PC-9 (cell line): ENCODE data around the gene SLC44A4. TPM values are rescaled to one million over a fixed set of nuclear protein-coding genes. Genes with fewer than 3 reads are reported as not detected.
"Not testable (repeated sequence)": the region's sequence is repeated elsewhere in the genome, so short reads cannot be mapped to it uniquely, and the experiment has no call there.

ENCODE experiments used
- BruUV-seq: library from RNA; stranded (reverse); fragments of 400-500 nt; replicated peaks from 2 replicates; lab custom pipeline; 2021; lab: Mats Ljungman, UMichigan
- CTCF ChIA-PET: fragments of 300-600 bp; sonication (Branson Sonifier 250); formaldehyde crosslinking; loops from one replicate; lab custom pipeline; 2022; ENCODE audit warnings: antibody characterized with exemption; lab: Charles Lee
- POLR2A ChIA-PET: fragments of 300-600 bp; sonication (Branson Sonifier 250); formaldehyde crosslinking; loops from one replicate; lab custom pipeline; 2022; ENCODE audit warnings: antibody characterized with exemption; ENCODE audit not compliant: unreplicated experiment; lab: Charles Lee
- DNase-seq, 2 experiments: peaks; one replicate each; pipeline versions ENCODE4 v3.0.0 to v3.0.0-alpha.2; 2015 to 2022; ENCODE audit warnings: mixed read lengths in 1 of 2
- H2AFZ ChIP-seq: fragments of 200-600 bp; sonication (generic); 2 replicates; pipeline ENCODE4 v1.8.1; 2017; ENCODE audit warnings: antibody characterized with exemption
- H3F3A ChIP-seq: fragments of 200-600 bp; sonication (generic); 2 replicates; pipeline ENCODE4 v1.8.1; 2017; ENCODE audit warnings: antibody characterized with exemption, mild to moderate bottlenecking, low read depth; ENCODE audit not compliant: insufficient read depth
- H3K27ac ChIP-seq: fragments of 200-600 bp; sonication (generic); 2 replicates; pipeline ENCODE4 v1.6.1; 2016; ENCODE audit warnings: mixed run types
- H3K27me3 ChIP-seq: fragments of 200-600 bp; sonication (generic); 2 replicates; pipeline ENCODE4 v1.6.1; 2016; ENCODE audit warnings: low read depth, mixed run types; ENCODE audit not compliant: insufficient read depth
- H3K36me3 ChIP-seq: fragments of 200-600 bp; sonication (generic); 2 replicates; pipeline ENCODE4 v1.6.1; 2016; ENCODE audit warnings: low read depth, mixed run types
- H3K4me1 ChIP-seq: fragments of 200-600 bp; sonication (generic); replicated peaks from 2 replicates; pipeline ENCODE4 v1.6.1; 2016; ENCODE audit warnings: mixed run types; ENCODE audit not compliant: insufficient read depth
- H3K4me2 ChIP-seq: fragments of 200-600 bp; sonication (generic); 2 replicates; pipeline ENCODE4 v1.6.1; 2017; ENCODE audit warnings: mixed run types
- H3K4me3 ChIP-seq: fragments of 200-600 bp; sonication (generic); 2 replicates; pipeline ENCODE4 v1.6.1; 2016; ENCODE audit warnings: mixed run types
- H3K79me2 ChIP-seq: fragments of 200-600 bp; sonication (generic); 2 replicates; pipeline ENCODE4 v1.6.1; 2017; ENCODE audit warnings: low read depth, mixed run types
- H3K9me2 ChIP-seq: fragments of 200-600 bp; sonication (generic); 2 replicates; pipeline ENCODE4 v1.8.1; 2017; ENCODE audit warnings: mild to moderate bottlenecking; ENCODE audit not compliant: insufficient read depth
- H3K9me3 ChIP-seq: fragments of 200-600 bp; sonication (generic); 2 replicates; pipeline ENCODE4 v1.8.1; 2016; ENCODE audit warnings: low read depth; ENCODE audit not compliant: insufficient read depth
- H4K20me1 ChIP-seq: fragments of 200-600 bp; sonication (generic); 2 replicates; pipeline ENCODE4 v1.8.1; 2017; ENCODE audit not compliant: insufficient read depth
- CTCF ChIP-seq: fragments of 200-600 bp; sonication (generic); conservative IDR thresholded peaks from 2 replicates; pipeline ENCODE4 v1.6.1; 2017; ENCODE audit warnings: mixed run types, antibody characterized with exemption, mild to moderate bottlenecking, moderate library complexity
- EZH2 ChIP-seq: fragments of 200-600 bp; sonication (generic); IDR thresholded peaks from 2 replicates; pipeline ENCODE4 v1.8.0; 2017; ENCODE audit warnings: antibody characterized with exemption, low read depth
- intact Hi-C: fragments of 100-400 bp; cut with micrococcal nuclease; formaldehyde crosslinking; loops from one replicate; pipeline ENCODE4 v1.10.0; 2022; ENCODE audit not compliant: unreplicated experiment
- total RNA-seq: library from RNA; stranded (reverse); gene quantifications from 2 replicates; pipeline ENCODE4 v1.2.3, GENCODE V29; 2021

SLC44A4 gene
- total RNA-seq, 1 experiment from 2014 or later = 44.4 TPM

- POLR2A ChIA-PET = interaction anchor here (0.5 to 2.4 kb wide), 12 partner anchors 11 to 166 kb away, joined by 3 to 40 read pairs (median 6); partner anchors contain the start of genes C6orf47, EHMT2, HSPA1A and HSPA1L
- no TSS peak for BruUV-seq
These were observed 52.0 kb downstream of the SLC44A4 start for GRCh38 chr6:31826793-31827285.

DNA sequence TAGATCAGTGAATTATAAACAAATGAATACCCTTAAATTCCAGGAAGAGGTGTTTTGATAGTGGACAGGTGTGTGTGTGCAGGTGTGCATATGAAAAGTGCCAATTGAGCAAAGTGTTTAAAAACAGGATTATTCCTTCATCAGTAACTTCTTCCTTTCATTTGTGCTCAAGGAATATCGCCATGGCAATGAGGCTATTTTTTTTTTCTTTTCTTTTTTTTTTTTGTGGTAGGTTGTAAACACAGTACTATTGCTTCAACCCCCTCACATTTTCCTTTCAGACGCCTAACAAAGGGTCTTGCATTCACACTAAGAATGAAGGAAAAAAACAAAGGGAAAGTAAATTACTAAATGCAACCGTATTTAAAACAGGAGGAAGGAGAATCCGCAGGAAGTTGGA lies 53.2 kb downstream of the SLC44A4 start:
- peak overlapping the region; percentile 69 for H3K4me3 ChIP-seq
- TF ChIP-seq CTCF = no peak
- no peak for TF ChIP-seq EZH2
- POLR2A ChIA-PET = interaction anchor here (0.6 kb wide), 1 partner anchor 39 kb away, joined by 3 read pairs; no protein-coding TSS in a partner anchor

More at GRCh38 chr6:31826793-31827285, 52.0 kb downstream of the SLC44A4 start:
- intact Hi-C loops = loop anchor here (1.0 to 10.0 kb wide), 4 partner anchors 31 to 1148 kb away; partner anchors contain the start of genes ATP6V1G2, DDX39B and NFKBIL1
- Histone ChIP-seq H3K79me2 (peaks cover 53% of the 10 kb centered on the region), H2AFZ (peak overlapping the region; percentile 50), H4K20me1 (peaks cover 23% of the 10 kb centered on the region), H3K36me3 (no peaks in the 10 kb centered on the region), H3K9me2 (no peaks in the 10 kb centered on the region), H3K4me1 (peaks cover 52% of the 10 kb centered on the region), H3K9me3 (no peaks in the 10 kb centered on the region), H3K4me3 (peak overlapping the region; percentile 69), H3K27me3 (no peaks in the 10 kb centered on the region), H3K4me2 (peak overlapping the region; percentile 98), H3K27ac (peak overlapping the region; percentile 98), H3F3A (peaks cover 61% of the 10 kb centered on the region)
- TF ChIP-seq CTCF (no peak), EZH2 (no peak)
- DNase-seq = peak in 1 of 2 experiments; percentile 87
- CTCF ChIA-PET = interaction anchor here (0.6 kb wide), 1 partner anchor 144 kb away, joined by 8 read pairs; no protein-coding TSS in a partner anchor

DNA sequence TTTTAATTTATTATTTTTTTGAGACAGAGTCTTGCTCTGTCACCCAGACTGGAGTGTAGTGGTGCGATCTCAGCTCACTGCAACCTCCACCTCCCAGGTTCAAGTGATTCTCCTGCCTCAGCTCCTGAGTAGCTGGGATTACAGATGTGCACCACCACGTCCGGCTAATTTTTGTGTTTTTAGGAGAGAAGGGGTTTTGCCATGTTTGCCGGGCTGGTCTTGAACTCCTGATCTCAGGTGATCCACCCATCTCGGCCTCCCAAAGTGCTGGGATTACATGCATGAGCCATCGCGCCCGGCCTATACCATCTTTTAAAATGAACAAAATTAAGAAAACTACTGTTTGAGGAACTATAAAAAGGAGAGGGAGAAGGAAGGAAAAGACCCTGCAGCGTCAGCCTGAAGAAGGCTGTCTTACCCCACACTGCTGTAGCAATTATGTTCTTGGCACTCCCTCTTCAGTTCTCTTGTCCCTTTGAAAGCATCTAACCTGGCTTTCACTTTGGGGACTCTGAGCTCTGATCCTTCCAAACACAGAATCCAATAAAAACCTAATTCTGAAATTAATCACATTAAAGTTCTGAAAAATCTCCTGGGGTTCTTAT lies 55.1 kb downstream of the SLC44A4 start:
- Histone ChIP-seq H3K4me1 (peaks cover 72% of the 10 kb centered on the region), H3K4me2 (peak overlapping the region; percentile 98), H3K79me2 (peaks cover 57% of the 10 kb centered on the region), H3K27ac (peak overlapping the region; percentile 98), H3F3A (peaks cover 82% of the 10 kb centered on the region)
- DNase-seq, H3K4me3 ChIP-seq, H3K9me2 ChIP-seq, H3K36me3 ChIP-seq, H2AFZ ChIP-seq, CTCF ChIA-PET, BruUV-seq, POLR2A ChIA-PET, H3K27me3 ChIP-seq, H3K9me3 ChIP-seq, H4K20me1 ChIP-seq: not testable (repeated sequence)
- intact Hi-C loops = loop anchor here (10.0 kb wide), 2 partner anchors 279 to 1151 kb away; partner anchors contain the start of genes ATP6V1G2, DDX39B and NFKBIL1

More for the DNA sequence above, 53.2 kb downstream of the SLC44A4 start:
- intact Hi-C loops = loop anchor here (10.0 kb wide), 2 partner anchors 281 to 1149 kb away; partner anchors contain the start of genes ATP6V1G2, DDX39B and NFKBIL1
- no TSS peak for BruUV-seq
- Histone ChIP-seq H3K9me2 (no peaks in the 10 kb centered on the region), H3F3A (peaks cover 63% of the 10 kb centered on the region), H4K20me1 (peaks cover 10% of the 10 kb centered on the region), H3K79me2 (peaks cover 51% of the 10 kb centered on the region), H3K36me3 (no peaks in the 10 kb centered on the region), H3K27me3 (no peaks in the 10 kb centered on the region), H3K4me2 (peak overlapping the region; percentile 98), H3K9me3 (no peaks in the 10 kb centered on the region), H2AFZ (peak overlapping the region; percentile 65; the same call in 1 of the 2 replicates), H3K4me1 (peaks cover 58% of the 10 kb centered on the region), H3K27ac (peak overlapping the region; percentile 98)
- no peak for DNase-seq
- CTCF ChIA-PET = no interaction called here
